DND-41 (cell line): ENCODE results near the gene TTLL8.

Experiments used
- ATAC-seq: fragments of 200-7000 bp; cut with Tn5 transposase; 3 replicates; pipeline ENCODE4 v1.9.1; 2021; ENCODE audit warnings: low read depth; ENCODE audit not compliant: insufficient read depth
- DNase-seq: peaks from one replicate; pipeline ENCODE4 v3.0.0-alpha.2; 2020
- H2AFZ ChIP-seq: 2 replicates; pipeline ENCODE4 v1.6.0; 2012; ENCODE audit warnings: low read depth, low read length
- H3K27ac ChIP-seq: 2 replicates; pipeline ENCODE4 v1.5.1; 2012; ENCODE audit warnings: low read length, inconsistent platforms
- H3K27me3 ChIP-seq: fragments of 200-600 bp; sonication (generic); 2 replicates; pipeline ENCODE4 v1.6.0; 2012; ENCODE audit warnings: low read length, mild to moderate bottlenecking, inconsistent platforms; ENCODE audit not compliant: insufficient read depth, poor library complexity
- H3K36me3 ChIP-seq: 2 replicates; pipeline ENCODE4 v1.5.1; 2012; ENCODE audit warnings: low read length, inconsistent platforms; ENCODE audit not compliant: insufficient read depth
- H3K4me1 ChIP-seq: 2 replicates; pipeline ENCODE4 v1.5.1; 2012; ENCODE audit warnings: mild to moderate bottlenecking, low read length; ENCODE audit not compliant: insufficient read depth
- H3K4me2 ChIP-seq: 2 replicates; pipeline ENCODE4 v1.6.0; 2012; ENCODE audit warnings: mild to moderate bottlenecking, moderate library complexity, low read length, inconsistent platforms; ENCODE audit not compliant: insufficient read depth
- H3K4me3 ChIP-seq, 2 experiments: fragments of 200-600 bp in 1 of 2; shearing (Covaris generic) in 1 of 2; 2 replicates each; pipeline ENCODE4 v1.5.1; 2012 to 2016; ENCODE audit warnings: inconsistent platforms in 2 of 2, low read length in 2 of 2, mild to moderate bottlenecking in 2 of 2, low read depth in 1 of 2, moderate library complexity in 1 of 2
- H3K79me2 ChIP-seq: 2 replicates; pipeline ENCODE4 v1.6.0; 2012; ENCODE audit warnings: low read length, inconsistent platforms; ENCODE audit not compliant: insufficient read depth
- H3K9ac ChIP-seq: 2 replicates; pipeline ENCODE4 v1.6.0; 2012; ENCODE audit warnings: low read depth, mild to moderate bottlenecking, inconsistent platforms, low read length, moderate library complexity
- H3K9me3 ChIP-seq: 2 replicates; pipeline ENCODE4 v1.5.1; 2012; ENCODE audit warnings: low read length, moderate library complexity, mild to moderate bottlenecking, inconsistent platforms; ENCODE audit not compliant: insufficient read depth, severe bottlenecking
- H4K20me1 ChIP-seq: 2 replicates; pipeline ENCODE4 v1.6.0; 2012; ENCODE audit warnings: low read length; ENCODE audit not compliant: insufficient read depth
- EZH2 ChIP-seq: IDR thresholded peaks from 3 replicates; pipeline ENCODE4 v1.6.1; 2012; ENCODE audit warnings: borderline replicate concordance, low read depth, mild to moderate bottlenecking, moderate library complexity, low read length, inconsistent platforms; ENCODE audit not compliant: severe bottlenecking
- TF ChIP-seq, protein P1 (sequence below): IDR thresholded peaks from 2 replicates; pipeline ENCODE4 v1.5.1; 2012; ENCODE audit warnings: borderline replicate concordance, low read length, moderate library complexity, mild to moderate bottlenecking; ENCODE audit not compliant: poor library complexity, severe bottlenecking; ENCODE audit errors: extremely low read depth

The TTLL8 gene

DNA sequence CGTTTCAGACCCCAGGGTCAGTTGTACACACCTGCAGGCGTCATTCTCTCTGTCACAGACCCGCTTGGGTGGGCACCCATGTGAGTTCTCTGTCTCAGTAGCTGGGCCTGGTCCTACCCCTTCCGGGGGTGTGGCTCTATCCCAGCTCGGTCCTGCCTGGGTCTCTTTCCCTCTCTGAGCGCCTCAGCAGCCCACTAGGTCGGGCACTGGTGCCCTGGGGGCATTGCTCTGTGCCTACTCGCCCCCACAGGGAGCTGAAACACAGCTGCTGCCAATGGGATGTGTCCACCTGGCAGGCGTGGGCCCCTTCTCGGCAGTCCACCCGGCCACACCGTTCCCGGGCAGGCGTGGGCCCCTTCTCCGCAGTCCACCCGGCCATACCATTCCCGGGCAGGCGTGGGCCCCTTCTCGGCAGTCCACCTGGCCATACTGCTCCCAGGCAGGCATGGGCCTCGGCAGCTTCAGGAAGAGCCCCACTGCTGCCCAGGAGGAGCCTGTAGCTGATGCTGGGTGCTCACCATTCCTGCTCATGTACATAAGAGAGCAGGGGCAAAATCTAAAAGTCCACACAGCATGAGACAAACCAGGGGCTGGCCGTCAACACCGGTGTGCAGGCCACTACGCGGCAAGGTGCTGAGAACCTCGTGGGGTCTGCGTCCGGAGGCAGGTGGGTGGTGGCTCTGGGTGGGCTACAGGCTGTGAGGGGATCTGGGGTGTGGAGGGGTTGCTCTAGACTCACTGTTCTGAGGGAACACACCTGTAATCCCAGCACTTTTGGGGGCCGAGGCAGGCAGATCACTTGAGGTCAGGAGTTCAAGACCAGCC is 14.8 kb upstream of the TTLL8 start:
- no peaks in the 10 kb centered on the region for H3K36me3 ChIP-seq
- H3K9me3 ChIP-seq = no peaks in the 10 kb centered on the region
- no peaks in the 10 kb centered on the region for H4K20me1 ChIP-seq
- DNase-seq (no peak), ATAC-seq (no peak)
- H3K79me2 ChIP-seq = no peaks in the 10 kb centered on the region
- no peaks in the 10 kb centered on the region for H3K4me1 ChIP-seq
- H3K4me3 ChIP-seq = no peak overlapping the region
- H3K27me3 ChIP-seq = no peaks in the 10 kb centered on the region
- no peak overlapping the region for H3K4me2 ChIP-seq
- no peak overlapping the region for H3K27ac ChIP-seq
- H3K9ac ChIP-seq = no peak overlapping the region
- TF ChIP-seq, protein P1, sequence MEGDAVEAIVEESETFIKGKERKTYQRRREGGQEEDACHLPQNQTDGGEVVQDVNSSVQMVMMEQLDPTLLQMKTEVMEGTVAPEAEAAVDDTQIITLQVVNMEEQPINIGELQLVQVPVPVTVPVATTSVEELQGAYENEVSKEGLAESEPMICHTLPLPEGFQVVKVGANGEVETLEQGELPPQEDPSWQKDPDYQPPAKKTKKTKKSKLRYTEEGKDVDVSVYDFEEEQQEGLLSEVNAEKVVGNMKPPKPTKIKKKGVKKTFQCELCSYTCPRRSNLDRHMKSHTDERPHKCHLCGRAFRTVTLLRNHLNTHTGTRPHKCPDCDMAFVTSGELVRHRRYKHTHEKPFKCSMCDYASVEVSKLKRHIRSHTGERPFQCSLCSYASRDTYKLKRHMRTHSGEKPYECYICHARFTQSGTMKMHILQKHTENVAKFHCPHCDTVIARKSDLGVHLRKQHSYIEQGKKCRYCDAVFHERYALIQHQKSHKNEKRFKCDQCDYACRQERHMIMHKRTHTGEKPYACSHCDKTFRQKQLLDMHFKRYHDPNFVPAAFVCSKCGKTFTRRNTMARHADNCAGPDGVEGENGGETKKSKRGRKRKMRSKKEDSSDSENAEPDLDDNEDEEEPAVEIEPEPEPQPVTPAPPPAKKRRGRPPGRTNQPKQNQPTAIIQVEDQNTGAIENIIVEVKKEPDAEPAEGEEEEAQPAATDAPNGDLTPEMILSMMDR = no peak
- TF ChIP-seq EZH2 = no peak
- no peak overlapping the region for H2AFZ ChIP-seq

DNA sequence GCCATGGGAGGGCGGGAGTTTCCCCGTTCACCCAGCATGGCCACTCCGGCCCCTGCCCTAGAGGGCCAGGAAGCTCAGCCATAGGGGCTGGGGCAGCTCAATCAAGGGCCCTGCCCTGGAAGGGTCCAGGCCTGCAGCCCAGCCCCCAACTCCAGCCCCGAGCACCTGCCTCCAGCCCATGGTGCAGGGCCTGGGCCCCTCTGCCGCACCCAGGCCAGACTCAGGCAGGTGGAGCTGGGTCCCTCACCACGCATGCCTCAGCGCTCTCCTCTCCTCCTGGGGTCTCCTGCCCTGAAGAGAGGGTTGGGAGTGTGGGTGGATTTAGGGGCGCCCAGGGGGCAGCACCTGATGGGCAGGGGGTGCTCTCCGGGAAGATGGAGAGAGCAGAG is 14.1 kb upstream of the TTLL8 start:
- no peak overlapping the region for H3K9ac ChIP-seq
- no peak for DNase-seq
- no peaks in the 10 kb centered on the region for H3K9me3 ChIP-seq
- no peak overlapping the region for H2AFZ ChIP-seq
- no peak overlapping the region for H3K4me2 ChIP-seq
- no peak overlapping the region for H3K27ac ChIP-seq
- H3K27me3 ChIP-seq = no peaks in the 10 kb centered on the region
- TF ChIP-seq, protein P1 = no peak
- TF ChIP-seq EZH2 = no peak
- no peaks in the 10 kb centered on the region for H3K36me3 ChIP-seq
- no peaks in the 10 kb centered on the region for H3K79me2 ChIP-seq
- ATAC-seq = no peak
- no peaks in the 10 kb centered on the region for H3K4me1 ChIP-seq
- no peak overlapping the region for H3K4me3 ChIP-seq
- H4K20me1 ChIP-seq = no peaks in the 10 kb centered on the region

DNA sequence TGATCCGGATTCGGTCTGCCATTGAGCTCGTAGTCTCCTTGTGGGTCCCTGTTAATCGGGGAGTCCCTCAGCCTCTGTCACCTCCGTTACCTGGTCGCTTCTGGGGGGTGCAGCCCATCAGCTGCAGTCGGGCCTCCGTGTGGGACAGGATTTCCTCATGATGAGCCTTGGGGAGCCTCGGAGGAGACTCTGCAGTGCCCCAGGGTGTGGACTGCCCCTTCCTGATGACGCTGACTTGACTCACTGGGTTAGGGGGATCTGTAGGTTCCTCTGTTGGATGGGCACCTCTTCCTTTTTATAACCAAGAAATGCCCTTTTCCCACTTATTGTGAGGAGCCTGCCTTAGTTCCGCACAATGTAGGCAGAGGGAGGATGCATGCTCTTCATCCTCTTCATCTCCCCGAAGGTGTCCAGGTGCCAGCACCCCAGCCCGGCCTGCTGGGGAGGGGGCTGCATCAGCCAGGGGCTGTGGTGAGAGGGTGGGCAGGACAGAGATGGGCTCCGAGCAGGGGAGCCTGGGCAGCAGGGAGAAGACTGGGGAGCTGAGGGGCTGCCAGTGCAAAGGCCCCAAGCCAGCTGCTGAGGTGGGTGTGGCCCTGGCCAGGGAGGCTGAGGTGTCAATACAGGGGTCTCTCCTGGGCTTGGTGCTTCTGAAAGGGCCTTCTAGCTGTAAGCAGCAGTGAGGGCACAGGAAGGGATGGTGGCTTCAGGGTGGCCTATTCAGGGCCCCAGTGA is 13.5 kb upstream of the TTLL8 start:
- Histone ChIP-seq H3K27ac (no peak overlapping the region), H3K9me3 (no peaks in the 10 kb centered on the region), H3K36me3 (no peaks in the 10 kb centered on the region), H3K27me3 (no peaks in the 10 kb centered on the region), H3K4me1 (no peaks in the 10 kb centered on the region), H3K4me3 (no peak overlapping the region), H2AFZ (no peak overlapping the region), H3K4me2 (no peak overlapping the region), H3K79me2 (no peaks in the 10 kb centered on the region), H3K9ac (no peak overlapping the region), H4K20me1 (no peaks in the 10 kb centered on the region)
- ATAC-seq (no peak), DNase-seq (no peak)
- no peak for TF ChIP-seq EZH2
- TF ChIP-seq, protein P1 = no peak
